ENCODE results near the gene RETREG3. TPM values are rescaled to one million over a fixed set of nuclear protein-coding genes. Genes with fewer than 3 reads are reported as not detected.

Gene RETREG3
- 10 to 100 TPM; 42.5 to 61.1 (median 48.9) TPM for total RNA-seq (2021; fragmentation: NEBNext Ultra II Directional; extraction: Animal tissue kit (Norgen Biotek cat#: 25700))
- long read RNA-seq, transcript RETREG3-201 (9 exons, 3,759 nt): major isoform, 31 of 43 reads
- long read RNA-seq, partial matches to known transcripts: 2 of 43 reads
- long read RNA-seq, other reads (novel, unspliced or antisense): 10 of 43 reads

- peak; percentile 67 for TF ChIP-seq CTCF (IDR thresholded peaks at IDR 0.05)
- Mint-ChIP-seq H3K36me3 (ENCODE audit: low read depth) (peaks cover 12% of the 10 kb centered on the region), H3K27ac (peak within 1 kb of the TSS; percentile 90), H3K9me3 (no peaks in the 10 kb centered on the region), H3K4me1 (ENCODE audit: low read depth) (peaks cover 34% of the 10 kb centered on the region), H3K4me3 (peak within 1 kb of the TSS; percentile 100), H3K27me3 (ENCODE audit: insufficient read depth) (no peaks in the 10 kb centered on the region; the same call in 1 of the 2 replicates)
- DNase-seq: peak; percentile 99
Measured at GRCh38 chr17:42609182-42609813, at the start of gene RETREG3, which contains the start of gene TUBG1. Gene RETREG3 (minus strand): TSS chr17:42609374. CDS start chr17:42609324, 50 bp downstream. Gene TUBG1 (plus strand): TSS chr17:42609683. CDS start chr17:42609738, 55 bp downstream.

GRCh38 chr17:42657824-42658588 is 48.8 kb upstream of the RETREG3 start:
- Mint-ChIP-seq H3K4me3 (peak overlapping the region; percentile 13; the same call in 1 of the 2 replicates), H3K4me1 (ENCODE audit: low read depth) (peaks cover 74% of the 10 kb centered on the region), H3K36me3 (ENCODE audit: low read depth) (peaks cover 3% of the 10 kb centered on the region; the same call in 1 of the 2 replicates), H3K27me3 (ENCODE audit: insufficient read depth) (no peaks in the 10 kb centered on the region), H3K9me3 (no peaks in the 10 kb centered on the region), H3K27ac (no peak overlapping the region)
- DNase-seq: no peak
- no peak for TF ChIP-seq CTCF (IDR thresholded peaks at IDR 0.05)

- Mint-ChIP-seq H3K9me3 (no peaks in the 10 kb centered on the region), H3K4me1 (ENCODE audit: low read depth) (peaks cover 66% of the 10 kb centered on the region), H3K27me3 (ENCODE audit: insufficient read depth) (peaks cover under 1% of the 10 kb centered on the region; the same call in 1 of the 2 replicates), H3K4me3 (peak overlapping the region; percentile 37), H3K27ac (peak overlapping the region; percentile 72), H3K36me3 (ENCODE audit: low read depth) (no peaks in the 10 kb centered on the region)
- peak; percentile 64 for DNase-seq
- TF ChIP-seq CTCF (IDR thresholded peaks at IDR 0.05): no peak
Measured at GRCh38 chr17:42655528-42655927, 46.4 kb upstream of the RETREG3 start.

GRCh38 chr17:42653179-42654124 is 44.3 kb upstream of the RETREG3 start:
- no peak for TF ChIP-seq CTCF (IDR thresholded peaks at IDR 0.05)
- DNase-seq: peak; percentile 69
- H3K27me3 Mint-ChIP-seq (ENCODE audit: insufficient read depth): peaks cover 6% of the 10 kb centered on the region
- no peaks in the 10 kb centered on the region for H3K9me3 Mint-ChIP-seq
- H3K4me1 Mint-ChIP-seq (ENCODE audit: low read depth): peaks cover 52% of the 10 kb centered on the region
- H3K27ac Mint-ChIP-seq: peak overlapping the region; percentile 81
- no peaks in the 10 kb centered on the region for H3K36me3 Mint-ChIP-seq (ENCODE audit: low read depth)
- H3K4me3 Mint-ChIP-seq: peak overlapping the region; percentile 84

- Mint-ChIP-seq H3K9me3 (no peaks in the 10 kb centered on the region), H3K27me3 (ENCODE audit: insufficient read depth) (peaks cover 7% of the 10 kb centered on the region), H3K36me3 (ENCODE audit: low read depth) (no peaks in the 10 kb centered on the region), H3K27ac (no peak overlapping the region), H3K4me1 (ENCODE audit: low read depth) (peaks cover 39% of the 10 kb centered on the region), H3K4me3 (no peak overlapping the region)
- DNase-seq: no peak
- no peak for TF ChIP-seq CTCF (IDR thresholded peaks at IDR 0.05)
Measured at GRCh38 chr17:42651392-42651791, 42.2 kb upstream of the RETREG3 start.

Data from HFFc6 (cell line).